MCF 10A (cell line): ENCODE results near the gene PTGDR. TPM values are rescaled to one million over a fixed set of nuclear protein-coding genes. Genes with fewer than 3 reads are reported as not detected.

Source experiments
- BruUV-seq: library from RNA; stranded (reverse); fragments of 400-500 nt; replicated peaks from 2 replicates; lab custom pipeline; 2021; lab: Mats Ljungman, UMichigan
- CTCF ChIA-PET: fragments of 300-600 bp; sonication (Branson Sonifier 250); formaldehyde crosslinking; extraction: SDS; loops from one replicate; lab custom pipeline; 2021; ENCODE audit warnings: antibody characterized with exemption, inconsistent platforms; lab: Yijun Ruan, JAX
- POLR2A ChIA-PET: fragments of 300-600, 350-650 bp; sonication (Branson Sonifier 250); formaldehyde crosslinking; extraction: SDS; loops from one replicate; lab custom pipeline; 2020; ENCODE audit warnings: antibody characterized with exemption, inconsistent platforms; lab: Yijun Ruan, JAX
- DNase-seq: peaks from one replicate; pipeline ENCODE4 v3.0.0-alpha.2; 2018; ENCODE audit not compliant: unreplicated experiment
- H3K27ac Mint-ChIP-seq: one replicate; pipeline ENCODE4 v1.8.0; 2022; ENCODE audit warnings: mild to moderate bottlenecking, low read depth, mixed read lengths; ENCODE audit not compliant: unreplicated experiment
- H3K27me3 Mint-ChIP-seq: one replicate; pipeline ENCODE4 v1.8.0; 2022; ENCODE audit warnings: mixed read lengths; ENCODE audit not compliant: insufficient read depth, unreplicated experiment
- H3K36me3 Mint-ChIP-seq: one replicate; pipeline ENCODE4 v1.8.0; 2022; ENCODE audit warnings: mild to moderate bottlenecking, moderate library complexity, mixed read lengths; ENCODE audit not compliant: insufficient read depth, unreplicated experiment
- H3K4me1 Mint-ChIP-seq: one replicate; pipeline ENCODE4 v1.8.0; 2022; ENCODE audit warnings: mixed read lengths; ENCODE audit not compliant: insufficient read depth, unreplicated experiment
- H3K4me3 Mint-ChIP-seq: one replicate; pipeline ENCODE4 v1.8.0; 2022; ENCODE audit warnings: mild to moderate bottlenecking, moderate library complexity, mixed read lengths; ENCODE audit not compliant: unreplicated experiment
- H3K9me3 Mint-ChIP-seq: one replicate; pipeline ENCODE4 v1.8.0; 2022; ENCODE audit warnings: mixed read lengths; ENCODE audit not compliant: unreplicated experiment
- CTCF ChIP-seq: fragments of 200-600 bp; IDR thresholded peaks from one replicate; pipeline ENCODE4 v1.8.0; 2022; ENCODE audit warnings: antibody characterized with exemption, mild to moderate bottlenecking; ENCODE audit not compliant: unreplicated experiment
- intact Hi-C: fragments of 100-400 bp; cut with micrococcal nuclease; formaldehyde crosslinking; loops from 2 replicates; pipeline ENCODE4 v1.14.1; 2022
- total RNA-seq: library from RNA; stranded (reverse); gene quantifications from 2 replicates; pipeline ENCODE4 v1.2.3, GENCODE V29; 2022

PTGDR gene
- total RNA-seq, 1 experiment from 2014 or later: not detected

GRCh38 chr14:52253503-52253902 lies 14.0 kb upstream of the PTGDR start:
- CTCF ChIA-PET: interaction anchor here (0.6 kb wide), 2 partner anchors 11 to 277 kb away, joined by 3 to 4 read pairs; no protein-coding TSS in a partner anchor
- Mint-ChIP-seq H3K36me3 (no peaks in the 10 kb centered on the region), H3K9me3 (no peaks in the 10 kb centered on the region), H3K27me3 (no peaks in the 10 kb centered on the region), H3K27ac (no peak overlapping the region), H3K4me3 (no peak overlapping the region), H3K4me1 (peaks cover 9% of the 10 kb centered on the region)
- DNase-seq: no peak
- no peak for TF ChIP-seq CTCF
- POLR2A ChIA-PET: interaction anchor here (0.7 kb wide), 1 partner anchor 9 kb away, joined by 3 read pairs; no protein-coding TSS in a partner anchor
- no TSS peak for BruUV-seq
- intact Hi-C loops: no loop called here

DNA sequence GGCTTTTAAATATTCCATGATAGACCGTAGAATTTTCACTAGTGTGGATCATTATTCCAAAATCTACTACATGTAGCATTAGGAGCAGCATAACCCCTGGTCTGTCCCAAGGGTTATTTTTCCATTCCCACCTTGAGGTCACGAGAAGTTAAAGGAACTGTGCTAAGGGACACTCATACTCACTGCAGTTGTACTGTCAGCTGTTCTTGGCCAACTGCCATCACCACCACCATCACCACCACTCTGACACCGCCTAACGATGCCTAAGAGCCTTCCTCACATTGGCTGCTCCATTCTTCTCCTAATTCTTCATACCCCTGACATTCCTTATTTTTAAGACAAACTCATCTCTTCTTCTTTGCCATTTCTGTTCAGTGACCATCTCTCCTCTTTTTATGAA lies 13.4 kb upstream of the PTGDR start:
- Mint-ChIP-seq H3K9me3 (no peaks in the 10 kb centered on the region), H3K4me3 (no peak overlapping the region), H3K36me3 (no peaks in the 10 kb centered on the region), H3K4me1 (peaks cover 9% of the 10 kb centered on the region), H3K27ac (no peak overlapping the region), H3K27me3 (no peaks in the 10 kb centered on the region)
- intact Hi-C loops: no loop called here
- BruUV-seq: no TSS peak
- no peak for DNase-seq
- CTCF ChIA-PET: interaction anchor here (0.6 kb wide), 1 partner anchor 278 kb away, joined by 4 read pairs; no protein-coding TSS in a partner anchor
- TF ChIP-seq CTCF: no peak
- POLR2A ChIA-PET: no interaction called here

DNA sequence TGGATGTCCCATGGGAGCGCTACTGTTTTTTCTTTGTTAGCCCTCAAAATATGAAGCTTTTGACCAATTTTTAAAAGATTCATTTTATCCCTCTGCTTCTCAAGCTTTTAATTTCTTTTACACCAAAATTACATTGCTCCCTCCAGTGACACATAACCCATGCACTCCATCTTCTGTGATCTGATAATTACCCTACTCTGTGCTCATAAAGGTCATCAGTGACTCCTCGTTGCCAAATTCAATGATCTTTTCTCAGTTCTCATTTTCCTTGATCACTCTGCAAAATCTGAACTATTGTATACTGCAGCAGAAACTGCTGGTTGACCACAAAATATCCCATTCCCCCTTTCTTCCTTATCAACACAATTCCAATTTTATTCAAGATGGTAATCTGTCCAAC lies 8.7 kb upstream of the PTGDR start:
- BruUV-seq: no TSS peak
- no peak for TF ChIP-seq CTCF
- POLR2A ChIA-PET: no interaction called here

DNA sequence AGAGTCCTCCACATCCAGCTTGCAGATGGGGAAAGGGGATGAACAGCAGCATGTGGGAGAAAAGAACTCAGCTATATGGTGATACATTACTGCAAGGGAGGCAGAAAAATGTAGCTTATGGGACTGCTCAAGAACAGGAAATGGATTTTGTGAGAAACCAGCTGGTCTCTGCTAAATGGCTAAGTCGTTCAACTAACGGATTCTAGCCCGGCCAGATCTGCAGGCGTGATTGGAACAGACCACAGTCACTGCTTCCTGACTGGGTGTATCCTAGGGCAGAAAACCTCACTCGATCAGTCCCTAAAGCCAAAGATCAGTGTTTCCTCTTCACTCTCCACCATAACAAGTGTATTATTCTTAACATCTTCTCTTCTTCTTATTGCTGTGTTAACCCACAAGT lies 8.1 kb upstream of the PTGDR start:
- H3K9me3 Mint-ChIP-seq: peaks cover 6% of the 10 kb centered on the region
- intact Hi-C loops: no loop called here

More for the DNA sequence above, 8.7 kb upstream of the PTGDR start:
- Mint-ChIP-seq H3K27me3 (no peaks in the 10 kb centered on the region), H3K4me3 (no peak overlapping the region), H3K36me3 (no peaks in the 10 kb centered on the region), H3K9me3 (peaks cover 6% of the 10 kb centered on the region), H3K4me1 (no peaks in the 10 kb centered on the region), H3K27ac (no peak overlapping the region)
- CTCF ChIA-PET: no interaction called here
- intact Hi-C loops: no loop called here
- DNase-seq: no peak

More for the DNA sequence above, 8.1 kb upstream of the PTGDR start:
- ChIA-PET POLR2A (no interaction called here), CTCF (no interaction called here)
- Mint-ChIP-seq H3K36me3 (no peaks in the 10 kb centered on the region), H3K4me3 (no peak overlapping the region), H3K4me1 (no peaks in the 10 kb centered on the region), H3K27me3 (no peaks in the 10 kb centered on the region), H3K27ac (no peak overlapping the region)
- no peak for TF ChIP-seq CTCF
- DNase-seq: no peak
- BruUV-seq: no TSS peak
